Measurements from ENCODE around the gene HS3ST3A1. TPM values are rescaled to one million over a fixed set of nuclear protein-coding genes. Genes with fewer than 3 reads are reported as not detected.

Gene HS3ST3A1
- total and polyA plus RNA-seq, 2 experiments from 2014 or later: 5.4 to 24.1 TPM

DNA sequence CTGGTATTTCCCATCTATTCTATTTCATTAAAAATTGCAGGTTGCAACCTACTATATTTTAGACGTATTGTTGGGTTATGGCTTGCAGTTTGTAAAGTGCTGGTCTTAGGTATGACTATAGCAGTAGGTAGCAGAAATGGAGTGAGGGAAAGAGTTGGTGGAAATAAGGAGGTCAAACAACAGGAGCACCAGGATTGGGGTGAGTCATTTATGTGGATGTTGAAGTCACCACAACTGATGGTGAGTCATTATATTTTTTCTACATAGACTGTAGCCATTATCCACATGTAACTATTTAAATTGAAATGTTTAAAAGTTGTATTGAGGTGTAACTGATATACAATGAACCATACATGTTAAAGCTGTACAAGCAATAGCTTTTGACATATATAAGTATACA lies 25.0 kb upstream of the HS3ST3A1 start (continued):
- TF ChIP-seq, protein P1, sequence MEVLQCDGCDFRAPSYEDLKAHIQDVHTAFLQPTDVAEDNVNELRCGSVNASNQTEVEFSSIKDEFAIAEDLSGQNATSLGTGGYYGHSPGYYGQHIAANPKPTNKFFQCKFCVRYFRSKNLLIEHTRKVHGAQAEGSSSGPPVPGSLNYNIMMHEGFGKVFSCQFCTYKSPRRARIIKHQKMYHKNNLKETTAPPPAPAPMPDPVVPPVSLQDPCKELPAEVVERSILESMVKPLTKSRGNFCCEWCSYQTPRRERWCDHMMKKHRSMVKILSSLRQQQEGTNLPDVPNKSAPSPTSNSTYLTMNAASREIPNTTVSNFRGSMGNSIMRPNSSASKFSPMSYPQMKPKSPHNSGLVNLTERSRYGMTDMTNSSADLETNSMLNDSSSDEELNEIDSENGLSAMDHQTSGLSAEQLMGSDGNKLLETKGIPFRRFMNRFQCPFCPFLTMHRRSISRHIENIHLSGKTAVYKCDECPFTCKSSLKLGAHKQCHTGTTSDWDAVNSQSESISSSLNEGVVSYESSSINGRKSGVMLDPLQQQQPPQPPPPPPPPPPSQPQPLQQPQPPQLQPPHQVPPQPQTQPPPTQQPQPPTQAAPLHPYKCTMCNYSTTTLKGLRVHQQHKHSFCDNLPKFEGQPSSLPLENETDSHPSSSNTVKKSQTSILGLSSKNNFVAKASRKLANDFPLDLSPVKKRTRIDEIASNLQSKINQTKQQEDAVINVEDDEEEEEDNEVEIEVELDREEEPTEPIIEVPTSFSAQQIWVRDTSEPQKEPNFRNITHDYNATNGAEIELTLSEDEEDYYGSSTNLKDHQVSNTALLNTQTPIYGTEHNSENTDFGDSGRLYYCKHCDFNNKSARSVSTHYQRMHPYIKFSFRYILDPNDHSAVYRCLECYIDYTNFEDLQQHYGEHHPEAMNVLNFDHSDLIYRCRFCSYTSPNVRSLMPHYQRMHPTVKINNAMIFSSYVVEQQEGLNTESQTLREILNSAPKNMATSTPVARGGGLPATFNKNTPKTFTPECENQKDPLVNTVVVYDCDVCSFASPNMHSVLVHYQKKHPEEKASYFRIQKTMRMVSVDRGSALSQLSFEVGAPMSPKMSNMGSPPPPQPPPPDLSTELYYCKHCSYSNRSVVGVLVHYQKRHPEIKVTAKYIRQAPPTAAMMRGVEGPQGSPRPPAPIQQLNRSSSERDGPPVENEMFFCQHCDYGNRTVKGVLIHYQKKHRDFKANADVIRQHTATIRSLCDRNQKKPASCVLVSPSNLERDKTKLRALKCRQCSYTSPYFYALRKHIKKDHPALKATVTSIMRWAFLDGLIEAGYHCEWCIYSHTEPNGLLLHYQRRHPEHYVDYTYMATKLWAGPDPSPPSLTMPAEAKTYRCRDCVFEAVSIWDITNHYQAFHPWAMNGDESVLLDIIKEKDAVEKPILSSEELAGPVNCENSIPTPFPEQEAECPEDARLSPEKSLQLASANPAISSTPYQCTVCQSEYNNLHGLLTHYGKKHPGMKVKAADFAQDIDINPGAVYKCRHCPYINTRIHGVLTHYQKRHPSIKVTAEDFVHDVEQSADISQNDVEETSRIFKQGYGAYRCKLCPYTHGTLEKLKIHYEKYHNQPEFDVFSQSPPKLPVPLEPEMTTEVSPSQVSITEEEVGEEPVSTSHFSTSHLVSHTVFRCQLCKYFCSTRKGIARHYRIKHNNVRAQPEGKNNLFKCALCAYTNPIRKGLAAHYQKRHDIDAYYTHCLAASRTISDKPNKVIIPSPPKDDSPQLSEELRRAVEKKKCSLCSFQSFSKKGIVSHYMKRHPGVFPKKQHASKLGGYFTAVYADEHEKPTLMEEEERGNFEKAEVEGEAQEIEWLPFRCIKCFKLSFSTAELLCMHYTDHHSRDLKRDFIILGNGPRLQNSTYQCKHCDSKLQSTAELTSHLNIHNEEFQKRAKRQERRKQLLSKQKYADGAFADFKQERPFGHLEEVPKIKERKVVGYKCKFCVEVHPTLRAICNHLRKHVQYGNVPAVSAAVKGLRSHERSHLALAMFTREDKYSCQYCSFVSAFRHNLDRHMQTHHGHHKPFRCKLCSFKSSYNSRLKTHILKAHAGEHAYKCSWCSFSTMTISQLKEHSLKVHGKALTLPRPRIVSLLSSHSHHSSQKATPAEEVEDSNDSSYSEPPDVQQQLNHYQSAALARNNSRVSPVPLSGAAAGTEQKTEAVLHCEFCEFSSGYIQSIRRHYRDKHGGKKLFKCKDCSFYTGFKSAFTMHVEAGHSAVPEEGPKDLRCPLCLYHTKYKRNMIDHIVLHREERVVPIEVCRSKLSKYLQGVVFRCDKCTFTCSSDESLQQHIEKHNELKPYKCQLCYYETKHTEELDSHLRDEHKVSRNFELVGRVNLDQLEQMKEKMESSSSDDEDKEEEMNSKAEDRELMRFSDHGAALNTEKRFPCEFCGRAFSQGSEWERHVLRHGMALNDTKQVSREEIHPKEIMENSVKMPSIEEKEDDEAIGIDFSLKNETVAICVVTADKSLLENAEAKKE (CRISPR knock-in tag; IDR thresholded peaks at IDR 0.05): no peak
- TF ChIP-seq EZH2 (IDR thresholded peaks at IDR 0.05; ENCODE audit: low read depth, unreplicated experiment) (no peak), CREB1 (CRISPR knock-in tag; IDR thresholded peaks at IDR 0.05; ENCODE audit: low read depth) (no peak), POLR2AphosphoS5 (IDR thresholded peaks at IDR 0.05; ENCODE audit: low read depth) (no peak), STAT1 (IDR thresholded peaks at IDR 0.05; ENCODE audit: unreplicated experiment) (no peak)

DNA sequence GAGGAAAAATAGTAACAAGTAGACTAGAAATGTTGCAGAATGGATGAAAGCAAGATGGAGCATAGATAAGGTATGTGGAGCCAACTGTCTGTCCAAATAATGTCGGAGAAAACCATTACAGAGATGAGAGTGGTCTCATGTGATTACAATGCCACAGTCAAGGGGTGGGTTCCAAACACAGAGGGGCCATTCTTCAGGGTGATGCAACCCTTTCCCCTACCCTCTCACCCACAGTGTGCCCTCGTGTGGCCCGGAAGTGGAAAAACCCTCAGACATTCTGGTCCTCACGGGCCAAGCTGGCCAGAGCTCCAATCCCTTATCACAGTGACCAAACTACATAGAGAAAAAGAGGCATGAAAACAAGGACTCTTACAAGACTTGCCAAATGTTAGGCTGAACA lies 17.7 kb upstream of the HS3ST3A1 start:
- H3K4me3 Mint-ChIP-seq: no peak overlapping the region
- H3K36me3 Mint-ChIP-seq (ENCODE audit: low read depth): peaks cover 6% of the 10 kb centered on the region; the same call in 1 of the 3 replicates
- DNase-seq (ENCODE audit: low spot score) (peak; percentile 24), ATAC-seq (peak; percentile 48; the same call in 2 of the 3 replicates)
- peaks cover 5% of the 10 kb centered on the region; the same call in 2 of the 3 replicates for H3K9me3 Mint-ChIP-seq
- no peaks in the 10 kb centered on the region for H3K4me1 Mint-ChIP-seq
- H3K4me2 ChIP-seq: no peak overlapping the region
- no peaks in the 10 kb centered on the region for H3F3A ChIP-seq (replicated peaks; ENCODE audit: low read depth)
- no peaks in the 10 kb centered on the region for H3K36me3 ChIP-seq (ENCODE audit: insufficient read depth)
- H3K27ac ChIP-seq (ENCODE audit: low read depth): no peak overlapping the region
- no peak overlapping the region for H3K4me3 ChIP-seq
- peak overlapping the region; percentile 40 for H2AFZ ChIP-seq
- no peaks in the 10 kb centered on the region for H3K27me3 ChIP-seq (ENCODE audit: insufficient read depth)
- H3K79me2 ChIP-seq (replicated peaks; ENCODE audit: insufficient read depth): no peaks in the 10 kb centered on the region
- H3K27me3 Mint-ChIP-seq (ENCODE audit: insufficient read depth, low read depth, poor library complexity): no peaks in the 10 kb centered on the region
- no peaks in the 10 kb centered on the region for H4K20me1 ChIP-seq (replicated peaks; ENCODE audit: insufficient read depth)
- no peaks in the 10 kb centered on the region for H3K4me1 ChIP-seq (ENCODE audit: insufficient read depth)
- no peaks in the 10 kb centered on the region; the same call in 1 of the 2 replicates for H3K9me2 ChIP-seq (ENCODE audit: insufficient read depth)
- no peak overlapping the region; the same call in 1 of the 2 replicates for H3K27ac Mint-ChIP-seq
- TF ChIP-seq, protein P2, sequence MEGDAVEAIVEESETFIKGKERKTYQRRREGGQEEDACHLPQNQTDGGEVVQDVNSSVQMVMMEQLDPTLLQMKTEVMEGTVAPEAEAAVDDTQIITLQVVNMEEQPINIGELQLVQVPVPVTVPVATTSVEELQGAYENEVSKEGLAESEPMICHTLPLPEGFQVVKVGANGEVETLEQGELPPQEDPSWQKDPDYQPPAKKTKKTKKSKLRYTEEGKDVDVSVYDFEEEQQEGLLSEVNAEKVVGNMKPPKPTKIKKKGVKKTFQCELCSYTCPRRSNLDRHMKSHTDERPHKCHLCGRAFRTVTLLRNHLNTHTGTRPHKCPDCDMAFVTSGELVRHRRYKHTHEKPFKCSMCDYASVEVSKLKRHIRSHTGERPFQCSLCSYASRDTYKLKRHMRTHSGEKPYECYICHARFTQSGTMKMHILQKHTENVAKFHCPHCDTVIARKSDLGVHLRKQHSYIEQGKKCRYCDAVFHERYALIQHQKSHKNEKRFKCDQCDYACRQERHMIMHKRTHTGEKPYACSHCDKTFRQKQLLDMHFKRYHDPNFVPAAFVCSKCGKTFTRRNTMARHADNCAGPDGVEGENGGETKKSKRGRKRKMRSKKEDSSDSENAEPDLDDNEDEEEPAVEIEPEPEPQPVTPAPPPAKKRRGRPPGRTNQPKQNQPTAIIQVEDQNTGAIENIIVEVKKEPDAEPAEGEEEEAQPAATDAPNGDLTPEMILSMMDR (conservative IDR thresholded peaks at IDR 0.05; ENCODE audit: low read depth in 2 of 2): peak; percentile 38 to 58
- TF ChIP-seq EZH2 (IDR thresholded peaks at IDR 0.05; ENCODE audit: low read depth, unreplicated experiment) (no peak), POLR2AphosphoS5 (IDR thresholded peaks at IDR 0.05; ENCODE audit: low read depth) (no peak)
- TF ChIP-seq, protein P3, sequence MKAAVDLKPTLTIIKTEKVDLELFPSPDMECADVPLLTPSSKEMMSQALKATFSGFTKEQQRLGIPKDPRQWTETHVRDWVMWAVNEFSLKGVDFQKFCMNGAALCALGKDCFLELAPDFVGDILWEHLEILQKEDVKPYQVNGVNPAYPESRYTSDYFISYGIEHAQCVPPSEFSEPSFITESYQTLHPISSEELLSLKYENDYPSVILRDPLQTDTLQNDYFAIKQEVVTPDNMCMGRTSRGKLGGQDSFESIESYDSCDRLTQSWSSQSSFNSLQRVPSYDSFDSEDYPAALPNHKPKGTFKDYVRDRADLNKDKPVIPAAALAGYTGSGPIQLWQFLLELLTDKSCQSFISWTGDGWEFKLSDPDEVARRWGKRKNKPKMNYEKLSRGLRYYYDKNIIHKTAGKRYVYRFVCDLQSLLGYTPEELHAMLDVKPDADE (IDR thresholded peaks at IDR 0.05): no peak
